ENCODE data around the gene FIGN. TPM values are rescaled to one million over a fixed set of nuclear protein-coding genes. Genes with fewer than 3 reads are reported as not detected.

FIGN gene
- total RNA-seq, 3 donors from 2014 or later (not counting 1 experiment from before 2014, with no cell fraction given), result not detected

- H3K27me3 ChIP-seq (ENCODE audit: control insufficient read depth, insufficient read depth, low read length), result no peaks in the 10 kb centered on the region
- no peaks in the 10 kb centered on the region for H3K9me3 ChIP-seq (ENCODE audit: control insufficient read depth, insufficient read depth, low read length)
- Mint-ChIP-seq H3K27me3 (ENCODE audit: low read depth in 2 of 2) (no peaks in the 10 kb centered on the region), H3K9me3 (peaks cover 7 to 12% of the 10 kb centered on the region in 2 donors), H3K36me3 (no peaks in the 10 kb centered on the region), H3K27ac (no peak overlapping the region), H3K4me3 (no peak overlapping the region), H3K4me1 (no peaks in the 10 kb centered on the region)
- H3K4me1 ChIP-seq (ENCODE audit: control insufficient read depth, insufficient read depth, low read length), result no peaks in the 10 kb centered on the region
- no peak for TF ChIP-seq CTCF (IDR thresholded peaks at IDR 0.05)
- no peak overlapping the region for H3K4me3 ChIP-seq (ENCODE audit: low read length)
- 77% methylated on average over 5 of the region's 5 CpGs for WGBS (ENCODE audit: insufficient coverage)
- H3K36me3 ChIP-seq (ENCODE audit: control insufficient read depth, insufficient read depth, low read length), result no peaks in the 10 kb centered on the region
- DNase-seq, result no peak
- no peak overlapping the region for H3K27ac ChIP-seq (ENCODE audit: low read length)
- no peak for ATAC-seq
- intact Hi-C loops (cut with micrococcal nuclease), result no loop called here
These were observed 54.1 kb downstream of the FIGN start for GRCh38 chr2:163681745-163682144.

GRCh38 chr2:163675388-163675787, 60.4 kb downstream of the FIGN start:
- ATAC-seq (no peak), DNase-seq (no peak)
- no peaks in the 10 kb centered on the region for H3K4me1 ChIP-seq (ENCODE audit: control insufficient read depth, insufficient read depth, low read length)
- Mint-ChIP-seq H3K27ac (no peak overlapping the region), H3K9me3 (peaks cover 3 to 11% of the 10 kb centered on the region in 2 donors), H3K4me1 (no peaks in the 10 kb centered on the region), H3K4me3 (no peak overlapping the region), H3K27me3 (ENCODE audit: low read depth in 2 of 2) (no peaks in the 10 kb centered on the region), H3K36me3 (no peaks in the 10 kb centered on the region)
- H3K36me3 ChIP-seq (ENCODE audit: control insufficient read depth, insufficient read depth, low read length), result no peaks in the 10 kb centered on the region
- no peaks in the 10 kb centered on the region for H3K9me3 ChIP-seq (ENCODE audit: control insufficient read depth, insufficient read depth, low read length)
- intact Hi-C loops (cut with micrococcal nuclease), result no loop called here
- no peak overlapping the region for H3K27ac ChIP-seq (ENCODE audit: low read length)
- H3K4me3 ChIP-seq (ENCODE audit: low read length), result no peak overlapping the region
- TF ChIP-seq CTCF (IDR thresholded peaks at IDR 0.05), result no peak
- H3K27me3 ChIP-seq (ENCODE audit: control insufficient read depth, insufficient read depth, low read length), result no peaks in the 10 kb centered on the region
- WGBS (ENCODE audit: insufficient coverage), result 86% methylated on average over 2 of the region's 2 CpGs

GRCh38 chr2:163673522-163673921, 62.3 kb downstream of the FIGN start:
- intact Hi-C loops (cut with micrococcal nuclease), result no loop called here
- Mint-ChIP-seq H3K9me3 (peaks cover 0 to 4% of the 10 kb centered on the region in 2 donors), H3K4me3 (no peak overlapping the region), H3K4me1 (no peaks in the 10 kb centered on the region), H3K36me3 (no peaks in the 10 kb centered on the region), H3K27me3 (ENCODE audit: low read depth in 2 of 2) (no peaks in the 10 kb centered on the region), H3K27ac (no peak overlapping the region)
- ATAC-seq (no peak), DNase-seq (no peak)
- 75% methylated on average over 2 of the region's 2 CpGs for WGBS (ENCODE audit: insufficient coverage)
- Histone ChIP-seq H3K27ac (ENCODE audit: low read length) (no peak overlapping the region), H3K36me3 (ENCODE audit: control insufficient read depth, insufficient read depth, low read length) (no peaks in the 10 kb centered on the region), H3K4me1 (ENCODE audit: control insufficient read depth, insufficient read depth, low read length) (no peaks in the 10 kb centered on the region), H3K4me3 (ENCODE audit: low read length) (no peak overlapping the region), H3K27me3 (ENCODE audit: control insufficient read depth, insufficient read depth, low read length) (no peaks in the 10 kb centered on the region), H3K9me3 (ENCODE audit: control insufficient read depth, insufficient read depth, low read length) (no peaks in the 10 kb centered on the region)
- TF ChIP-seq CTCF (IDR thresholded peaks at IDR 0.05), result no peak

GRCh38 chr2:163670929-163671328, 64.9 kb downstream of the FIGN start:
- H3K27ac Mint-ChIP-seq, result no peak overlapping the region
- 88% methylated on average over 3 of the region's 3 CpGs for WGBS (ENCODE audit: insufficient coverage)
- no peaks in the 10 kb centered on the region for H3K4me1 Mint-ChIP-seq
- H3K4me3 Mint-ChIP-seq, result no peak overlapping the region
- H3K4me3 ChIP-seq (ENCODE audit: low read length), result no peak overlapping the region
- H3K27ac ChIP-seq (ENCODE audit: low read length), result no peak overlapping the region
- ATAC-seq (no peak), DNase-seq (no peak)
- H3K36me3 Mint-ChIP-seq, result no peaks in the 10 kb centered on the region
- no peaks in the 10 kb centered on the region for H3K36me3 ChIP-seq (ENCODE audit: control insufficient read depth, insufficient read depth, low read length)
- TF ChIP-seq CTCF (IDR thresholded peaks at IDR 0.05), result no peak
- peaks cover 4 to 12% of the 10 kb centered on the region in 2 donors for H3K9me3 Mint-ChIP-seq
- no peaks in the 10 kb centered on the region for H3K27me3 Mint-ChIP-seq (ENCODE audit: low read depth in 2 of 2)
- H3K4me1 ChIP-seq (ENCODE audit: control insufficient read depth, insufficient read depth, low read length), result no peaks in the 10 kb centered on the region
- no peaks in the 10 kb centered on the region for H3K27me3 ChIP-seq (ENCODE audit: control insufficient read depth, insufficient read depth, low read length)
- intact Hi-C loops (cut with micrococcal nuclease), result no loop called here
- H3K9me3 ChIP-seq (ENCODE audit: control insufficient read depth, insufficient read depth, low read length), result no peaks in the 10 kb centered on the region

Measured in natural killer cell (primary cell).